Nephron (organoid): Measurements from ENCODE around the gene STAU1.
A peak's percentile ranks its signal among the peaks of the same experiment; 100 is the strongest.

Source experiments
- H3K27ac Mint-ChIP-seq, 3 experiments: 2 replicates each; pipeline ENCODE4 v1.8.0; 2020; ENCODE audit warnings: mixed read lengths in 3 of 3, mild to moderate bottlenecking in 2 of 3, moderate library complexity in 1 of 3
- H3K27me3 Mint-ChIP-seq: 2 replicates; pipeline ENCODE4 v1.8.0; 2021; ENCODE audit warnings: low read depth, mild to moderate bottlenecking, moderate library complexity, mixed read lengths
- H3K36me3 Mint-ChIP-seq: 2 replicates; pipeline ENCODE4 v1.8.0; 2020; ENCODE audit warnings: low read depth, mixed read lengths
- H3K4me1 Mint-ChIP-seq: 2 replicates; pipeline ENCODE4 v1.8.0; 2020; ENCODE audit warnings: mixed read lengths
- H3K4me3 Mint-ChIP-seq, 3 experiments: 2 replicates each; pipeline ENCODE4 v1.8.0; 2020; ENCODE audit warnings: mild to moderate bottlenecking in 3 of 3, mixed read lengths in 3 of 3, moderate library complexity in 2 of 3
- H3K9me3 Mint-ChIP-seq: 2 replicates; pipeline ENCODE4 v1.8.0; 2020; ENCODE audit warnings: mixed read lengths
- CTCF ChIP-seq, 3 experiments: fragments of 200-600 bp; sonication (generic); IDR thresholded peaks; one replicate each; pipeline ENCODE4 v1.5.0; 2021; ENCODE audit warnings: antibody characterized with exemption in 3 of 3; ENCODE audit not compliant: unreplicated experiment in 3 of 3

The STAU1 gene

GRCh38 chr20:49157146-49157545 lies 31.0 kb downstream of the STAU1 start:
- no peak overlapping the region for H3K27ac Mint-ChIP-seq
- H3K27me3 Mint-ChIP-seq = no peaks in the 10 kb centered on the region
- no peaks in the 10 kb centered on the region for H3K9me3 Mint-ChIP-seq
- peaks cover 37% of the 10 kb centered on the region for H3K36me3 Mint-ChIP-seq
- no peak overlapping the region for H3K4me3 Mint-ChIP-seq
- H3K4me1 Mint-ChIP-seq = no peaks in the 10 kb centered on the region
- no peak for TF ChIP-seq CTCF (IDR thresholded peaks at IDR 0.05; ENCODE audit: unreplicated experiment in 3 of 3)

DNA sequence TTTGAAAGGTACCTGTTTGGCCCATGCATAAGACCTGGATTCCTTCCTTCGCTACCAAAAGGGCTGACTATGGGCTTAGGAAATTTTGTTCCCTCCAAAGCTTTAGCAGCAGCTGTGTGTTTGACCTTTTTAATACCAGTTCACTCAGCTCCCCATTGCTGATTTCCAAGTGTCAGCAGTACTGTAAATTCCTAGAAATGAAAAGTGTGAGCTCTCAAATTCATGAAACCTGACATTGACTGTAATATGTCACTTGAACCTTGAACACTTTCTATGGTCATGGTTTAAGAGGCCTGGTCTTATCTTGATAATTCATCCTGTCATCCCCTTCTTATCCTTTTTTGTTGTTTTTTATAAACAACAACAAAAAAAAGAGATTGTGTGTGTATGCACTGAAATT lies 31.7 kb downstream of the STAU1 start:
- TF ChIP-seq CTCF (IDR thresholded peaks at IDR 0.05; ENCODE audit: unreplicated experiment in 3 of 3) = no peak
- H3K9me3 Mint-ChIP-seq = no peaks in the 10 kb centered on the region
- no peak overlapping the region for H3K4me3 Mint-ChIP-seq
- no peaks in the 10 kb centered on the region for H3K27me3 Mint-ChIP-seq
- peaks cover 38% of the 10 kb centered on the region for H3K36me3 Mint-ChIP-seq
- H3K27ac Mint-ChIP-seq = no peak overlapping the region
- peaks cover 5% of the 10 kb centered on the region for H3K4me1 Mint-ChIP-seq

DNA sequence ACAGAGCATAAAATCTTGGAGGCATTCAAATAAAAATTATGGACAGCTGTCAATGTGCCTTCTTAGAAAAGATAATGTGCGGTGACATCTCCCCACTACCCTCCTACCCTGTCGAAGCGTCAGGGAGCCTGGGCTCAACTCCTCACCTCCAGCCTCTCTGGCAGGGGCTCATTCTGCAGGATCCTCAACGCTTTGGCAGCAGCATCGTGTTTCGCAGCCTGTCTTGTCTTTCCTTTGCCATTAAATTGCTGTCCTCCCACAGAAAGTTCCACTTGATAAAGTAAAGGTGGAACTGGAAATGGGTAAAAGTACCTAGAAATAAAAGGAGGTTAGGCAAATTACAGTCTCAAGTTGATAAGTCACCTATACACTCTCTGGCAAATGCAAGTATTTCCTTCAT lies 36.7 kb downstream of the STAU1 start:
- H3K27me3 Mint-ChIP-seq = no peaks in the 10 kb centered on the region
- peak overlapping the region in 2 of 3 experiments; percentile 29 to 50 for H3K27ac Mint-ChIP-seq
- H3K4me1 Mint-ChIP-seq = peaks cover 30% of the 10 kb centered on the region
- peaks cover 58% of the 10 kb centered on the region for H3K36me3 Mint-ChIP-seq
- no peak overlapping the region for H3K4me3 Mint-ChIP-seq
- no peaks in the 10 kb centered on the region for H3K9me3 Mint-ChIP-seq
- no peak for TF ChIP-seq CTCF (IDR thresholded peaks at IDR 0.05; ENCODE audit: unreplicated experiment in 3 of 3)

- Mint-ChIP-seq H3K27ac (peak overlapping the region in 2 of 3 experiments; percentile 41 to 73), H3K4me3 (no peak overlapping the region), H3K4me1 (peaks cover 30% of the 10 kb centered on the region), H3K27me3 (no peaks in the 10 kb centered on the region), H3K36me3 (peaks cover 54% of the 10 kb centered on the region), H3K9me3 (no peaks in the 10 kb centered on the region)
- TF ChIP-seq CTCF (IDR thresholded peaks at IDR 0.05; ENCODE audit: unreplicated experiment in 3 of 3) = no peak
Observed at GRCh38 chr20:49149281-49150045, 38.7 kb downstream of the STAU1 start.

GRCh38 chr20:49148601-49149000 lies 39.5 kb downstream of the STAU1 start:
- Mint-ChIP-seq H3K4me3 (no peak overlapping the region), H3K27ac (peak overlapping the region in 2 of 3 experiments; percentile 40 to 73), H3K9me3 (no peaks in the 10 kb centered on the region), H3K27me3 (no peaks in the 10 kb centered on the region), H3K36me3 (peaks cover 59% of the 10 kb centered on the region), H3K4me1 (peaks cover 30% of the 10 kb centered on the region)
- no peak for TF ChIP-seq CTCF (IDR thresholded peaks at IDR 0.05; ENCODE audit: unreplicated experiment in 3 of 3)

DNA sequence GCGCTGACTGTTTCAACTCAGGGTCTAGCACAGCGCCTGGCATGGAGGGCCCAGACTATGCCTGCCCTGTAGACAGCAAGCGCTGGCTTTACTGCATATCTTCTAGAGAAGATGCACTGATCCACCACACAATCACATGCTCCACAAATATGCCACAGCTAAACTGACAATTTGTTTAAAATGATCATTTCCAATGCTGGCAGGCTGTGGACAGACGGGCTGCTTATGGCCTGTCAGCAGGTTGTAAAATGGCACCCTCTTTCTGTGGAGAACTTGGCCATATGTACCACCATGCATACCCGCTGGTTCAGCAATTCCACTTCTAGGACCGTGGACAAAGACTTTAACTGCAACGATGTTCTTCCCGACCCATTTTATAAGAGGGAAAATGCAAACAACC lies 40.8 kb downstream of the STAU1 start:
- Mint-ChIP-seq H3K9me3 (no peaks in the 10 kb centered on the region), H3K27me3 (no peaks in the 10 kb centered on the region), H3K4me1 (peaks cover 30% of the 10 kb centered on the region), H3K36me3 (peaks cover 63% of the 10 kb centered on the region), H3K27ac (no peak overlapping the region), H3K4me3 (no peak overlapping the region)
- no peak for TF ChIP-seq CTCF (IDR thresholded peaks at IDR 0.05; ENCODE audit: unreplicated experiment in 3 of 3)
